Measurements from ENCODE around the gene DLGAP1.

DNA sequence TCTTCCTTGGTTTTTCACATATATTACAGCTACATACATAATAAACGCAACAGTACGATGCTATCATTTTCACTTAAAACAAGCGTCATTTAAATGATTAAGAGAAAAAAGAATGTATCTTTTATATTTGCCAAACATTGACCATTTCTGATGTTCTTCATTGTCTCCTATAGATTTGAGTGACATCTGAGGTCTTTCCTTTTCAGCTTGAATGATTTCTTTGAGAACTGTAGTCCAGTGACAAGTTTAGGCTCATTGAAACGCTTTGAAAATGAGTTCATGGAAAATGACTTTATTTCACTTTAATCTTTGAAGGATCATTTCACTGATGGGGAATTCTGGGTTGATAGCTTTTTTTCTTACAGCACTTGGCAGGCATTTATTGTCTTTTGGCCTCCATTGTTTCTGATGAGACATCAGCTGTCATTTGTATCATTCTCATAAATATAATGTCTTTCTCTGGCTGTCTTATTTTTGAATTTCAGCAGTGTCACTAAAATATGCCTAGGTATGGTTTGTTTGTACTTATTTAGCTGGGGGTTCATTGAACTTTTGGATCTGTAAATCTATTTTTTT lies 994.2 kb downstream of the DLGAP1 start:
- TF ChIP-seq, protein P1, sequence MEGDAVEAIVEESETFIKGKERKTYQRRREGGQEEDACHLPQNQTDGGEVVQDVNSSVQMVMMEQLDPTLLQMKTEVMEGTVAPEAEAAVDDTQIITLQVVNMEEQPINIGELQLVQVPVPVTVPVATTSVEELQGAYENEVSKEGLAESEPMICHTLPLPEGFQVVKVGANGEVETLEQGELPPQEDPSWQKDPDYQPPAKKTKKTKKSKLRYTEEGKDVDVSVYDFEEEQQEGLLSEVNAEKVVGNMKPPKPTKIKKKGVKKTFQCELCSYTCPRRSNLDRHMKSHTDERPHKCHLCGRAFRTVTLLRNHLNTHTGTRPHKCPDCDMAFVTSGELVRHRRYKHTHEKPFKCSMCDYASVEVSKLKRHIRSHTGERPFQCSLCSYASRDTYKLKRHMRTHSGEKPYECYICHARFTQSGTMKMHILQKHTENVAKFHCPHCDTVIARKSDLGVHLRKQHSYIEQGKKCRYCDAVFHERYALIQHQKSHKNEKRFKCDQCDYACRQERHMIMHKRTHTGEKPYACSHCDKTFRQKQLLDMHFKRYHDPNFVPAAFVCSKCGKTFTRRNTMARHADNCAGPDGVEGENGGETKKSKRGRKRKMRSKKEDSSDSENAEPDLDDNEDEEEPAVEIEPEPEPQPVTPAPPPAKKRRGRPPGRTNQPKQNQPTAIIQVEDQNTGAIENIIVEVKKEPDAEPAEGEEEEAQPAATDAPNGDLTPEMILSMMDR (conservative IDR thresholded peaks at IDR 0.05 in 1 of 2, IDR thresholded peaks at IDR 0.05 in 1 of 2; ENCODE audit: extremely low read depth in 1 of 2, insufficient read depth in 1 of 2, low read depth in 1 of 2, low read length in 2 of 2), result no peak
- TF ChIP-seq EZH2 (IDR thresholded peaks at IDR 0.05; ENCODE audit: borderline replicate concordance, low read length), result no peak
